Upper lobe of left lung (tissue), 6 donors: ENCODE measurements around the gene KRT78. TPM values are rescaled to one million over a fixed set of nuclear protein-coding genes. Genes with fewer than 3 reads are reported as not detected.

Experiments used
- ATAC-seq, 2 donors: fragments of 200-7000 bp; cut with Tn5 transposase; one replicate each; pipeline ENCODE4 v1.9.1; 2022; ENCODE audit warnings: mild to moderate bottlenecking in 2 of 2, moderate library complexity in 2 of 2; ENCODE audit not compliant: low FRiP score in 2 of 2
- DNase-seq, 2 donors: peaks; one replicate each; pipeline ENCODE4 v3.0.0-alpha.2; 2019 to 2020
- H3K27ac ChIP-seq, 4 donors: fragments of 200-600 bp; sonication (generic); one replicate each; pipeline ENCODE4 v1.5.1; 2016 to 2019
- H3K27me3 ChIP-seq, 4 donors: fragments of 200-600 bp; sonication (generic); one replicate each; pipeline ENCODE4 v1.5.1; 2017 to 2019
- H3K36me3 ChIP-seq, 4 donors: fragments of 200-600 bp; sonication (generic); one replicate each; pipeline ENCODE4 v1.5.1; 2016 to 2019
- H3K4me1 ChIP-seq, 4 donors: fragments of 200-600 bp; sonication (generic); one replicate each; pipeline ENCODE4 v1.5.1; 2018 to 2019
- H3K4me3 ChIP-seq, 4 donors: fragments of 200-600 bp; sonication (generic); one replicate each; pipeline ENCODE4 v1.5.1; 2017 to 2019; ENCODE audit warnings: mild to moderate bottlenecking in 2 of 4, moderate library complexity in 1 of 4
- H3K9me3 ChIP-seq, 4 donors: fragments of 200-600 bp; sonication (generic); one replicate each; pipeline ENCODE4 v1.5.1; 2018 to 2019
- EP300 ChIP-seq, 4 donors: sonication (generic); formaldehyde crosslinking; IDR thresholded peaks; one replicate each; pipeline ENCODE4 v1.5.1; 2017; ENCODE audit warnings: antibody characterized with exemption in 4 of 4, control low read depth in 2 of 4
- POLR2A ChIP-seq, 4 donors: fragments of 450-650 bp; IDR thresholded peaks; one replicate each; pipeline ENCODE4 v1.5.1; 2016 to 2017; ENCODE audit warnings: antibody characterized with exemption in 4 of 4, mild to moderate bottlenecking in 2 of 4
- POLR2AphosphoS5 ChIP-seq, 2 donors: sonication (generic); formaldehyde crosslinking; IDR thresholded peaks; one replicate each; pipeline ENCODE4 v1.5.1; 2017; ENCODE audit warnings: antibody characterized with exemption in 2 of 2
- WGBS, 2 donors: methylation state at CpG; one replicate each; pipeline ENCODE4 v1.1.5; 2017 to 2018; 5-methylcytosine and 5-hydroxymethylcytosine counted together
- total RNA-seq, 6 donors: library from RNA; depleted of rRNA in 4 of 6; stranded (reverse); fragments of >200 nt in 4 of 6; gene quantifications; one replicate each; pipeline versions ENCODE4 v1.1.0 to v1.2.1, GENCODE V29; 2016 to 2021
- TF ChIP-seq, protein P1 (sequence below), 6 experiments: fragments of 450-650 bp in 4 of 6; fragments of 200-600 bp in 2 of 6; sonication (generic) in 2 of 6; IDR thresholded peaks; one replicate each; pipeline ENCODE4 v1.5.1; 2016 to 2019; ENCODE audit warnings: antibody characterized with exemption in 6 of 6
- donor health status: DM: no; HTN: no; CAD: no; lungs with moderate emphysema.
- donor health status: DM: no; HTN: yes; CAD: no; lungs with severe emphysema.

KRT78 gene
- total RNA-seq, 6 donors from 2014 or later: 0.13 to 0.30 TPM; not detected in 4

DNA sequence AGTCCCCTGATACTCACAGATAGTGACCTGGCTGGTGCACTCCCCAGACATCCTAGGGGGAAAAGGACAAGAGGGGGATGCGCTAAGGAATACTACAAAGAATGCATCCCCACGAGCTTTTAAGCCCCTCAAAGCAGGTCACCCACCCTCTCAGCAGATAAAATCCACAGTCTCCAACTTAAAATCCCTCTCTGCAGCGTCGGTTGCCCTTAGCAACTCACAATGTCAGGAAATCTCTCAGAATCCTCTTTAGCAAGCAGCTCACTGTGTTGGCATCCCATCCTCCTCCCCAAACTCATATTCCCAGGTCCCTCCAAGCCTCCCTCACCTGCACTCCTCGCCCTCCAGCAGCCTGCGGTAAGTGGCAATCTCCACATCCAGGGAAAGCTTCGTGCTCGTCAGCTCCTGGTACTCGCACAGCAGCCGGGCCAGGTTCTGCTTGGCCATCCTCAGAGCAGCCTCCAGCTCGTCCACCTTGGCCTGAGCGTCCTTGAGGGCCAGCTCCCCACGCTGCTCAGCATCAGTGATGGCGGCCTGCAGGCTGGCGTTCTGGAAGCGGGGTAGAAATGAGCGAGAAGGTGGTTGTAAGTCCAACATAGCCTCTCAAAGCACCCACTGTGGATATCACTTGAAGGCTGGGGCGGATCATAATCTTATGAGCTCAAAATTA is 9.2 kb downstream of the KRT78 start:
- H3K4me1 ChIP-seq: no peaks in the 10 kb centered on the region
- no peak for ATAC-seq
- H3K9me3 ChIP-seq: no peaks in the 10 kb centered on the region
- no peaks in the 10 kb centered on the region for H3K36me3 ChIP-seq
- no peak for TF ChIP-seq EP300 (IDR thresholded peaks at IDR 0.05)
- TF ChIP-seq, protein P1, sequence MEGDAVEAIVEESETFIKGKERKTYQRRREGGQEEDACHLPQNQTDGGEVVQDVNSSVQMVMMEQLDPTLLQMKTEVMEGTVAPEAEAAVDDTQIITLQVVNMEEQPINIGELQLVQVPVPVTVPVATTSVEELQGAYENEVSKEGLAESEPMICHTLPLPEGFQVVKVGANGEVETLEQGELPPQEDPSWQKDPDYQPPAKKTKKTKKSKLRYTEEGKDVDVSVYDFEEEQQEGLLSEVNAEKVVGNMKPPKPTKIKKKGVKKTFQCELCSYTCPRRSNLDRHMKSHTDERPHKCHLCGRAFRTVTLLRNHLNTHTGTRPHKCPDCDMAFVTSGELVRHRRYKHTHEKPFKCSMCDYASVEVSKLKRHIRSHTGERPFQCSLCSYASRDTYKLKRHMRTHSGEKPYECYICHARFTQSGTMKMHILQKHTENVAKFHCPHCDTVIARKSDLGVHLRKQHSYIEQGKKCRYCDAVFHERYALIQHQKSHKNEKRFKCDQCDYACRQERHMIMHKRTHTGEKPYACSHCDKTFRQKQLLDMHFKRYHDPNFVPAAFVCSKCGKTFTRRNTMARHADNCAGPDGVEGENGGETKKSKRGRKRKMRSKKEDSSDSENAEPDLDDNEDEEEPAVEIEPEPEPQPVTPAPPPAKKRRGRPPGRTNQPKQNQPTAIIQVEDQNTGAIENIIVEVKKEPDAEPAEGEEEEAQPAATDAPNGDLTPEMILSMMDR (IDR thresholded peaks at IDR 0.05): no peak
- no peak for TF ChIP-seq POLR2A (IDR thresholded peaks at IDR 0.05)
- no peak for TF ChIP-seq POLR2AphosphoS5 (IDR thresholded peaks at IDR 0.05)
- H3K27ac ChIP-seq: no peak overlapping the region
- H3K27me3 ChIP-seq: no peaks in the 10 kb centered on the region
- no peak overlapping the region for H3K4me3 ChIP-seq
- 75 to 85% methylated on average over 15 to 18 of the region's 18 CpGs for WGBS, 2 donors
- no peak for DNase-seq

DNA sequence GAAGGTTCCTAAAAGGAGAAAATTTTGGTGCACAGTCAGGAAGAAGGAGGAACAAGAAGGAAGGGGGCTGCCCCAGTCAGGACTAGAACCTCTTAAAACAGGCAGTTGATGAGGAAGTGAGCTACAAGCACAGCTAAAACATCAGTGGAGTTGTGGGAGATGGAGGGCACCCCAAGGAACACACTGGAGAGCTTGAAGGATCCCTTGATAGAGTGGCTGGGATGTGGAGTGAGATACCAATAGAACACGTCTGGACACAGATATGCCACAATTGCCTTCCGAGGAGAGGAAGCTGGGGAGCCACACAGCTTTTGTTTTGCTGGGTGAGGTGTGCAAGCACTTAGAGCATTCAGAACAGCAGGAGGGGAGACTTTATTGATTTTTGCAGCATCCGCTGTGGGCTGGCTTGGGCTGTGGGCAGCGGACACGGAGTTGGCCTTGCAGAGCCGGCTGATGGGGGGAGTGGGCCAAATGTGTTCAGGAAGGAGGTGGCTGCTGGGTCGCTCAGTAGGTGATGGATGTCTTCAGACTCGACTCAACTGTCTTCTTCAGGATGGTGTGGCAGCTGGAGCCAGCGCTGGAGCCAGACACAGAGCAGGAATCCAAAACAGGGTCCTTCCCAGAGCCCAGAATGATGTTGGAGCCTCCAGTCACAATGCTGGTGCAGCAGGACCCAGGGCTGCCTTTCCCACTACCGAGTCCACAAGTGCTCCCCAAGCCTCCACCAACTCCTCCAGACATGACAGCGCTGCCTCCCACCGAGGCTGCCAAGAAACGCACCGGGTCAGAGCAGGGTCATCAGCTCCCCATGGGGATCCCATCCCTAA is 10.0 kb downstream of the KRT78 start:
- H3K9me3 ChIP-seq: no peaks in the 10 kb centered on the region
- H3K4me3 ChIP-seq: no peak overlapping the region
- no peaks in the 10 kb centered on the region for H3K27me3 ChIP-seq
- no peak for ATAC-seq
- H3K36me3 ChIP-seq: no peaks in the 10 kb centered on the region
- 57 to 59% methylated on average over 12 to 14 of the region's 14 CpGs for WGBS, 2 donors
- DNase-seq: no peak
- no peaks in the 10 kb centered on the region for H3K4me1 ChIP-seq
- no peak overlapping the region for H3K27ac ChIP-seq
- TF ChIP-seq POLR2A (IDR thresholded peaks at IDR 0.05) (no peak), EP300 (IDR thresholded peaks at IDR 0.05) (no peak), POLR2AphosphoS5 (IDR thresholded peaks at IDR 0.05) (no peak)
- TF ChIP-seq, protein P1 (IDR thresholded peaks at IDR 0.05): no peak

DNA sequence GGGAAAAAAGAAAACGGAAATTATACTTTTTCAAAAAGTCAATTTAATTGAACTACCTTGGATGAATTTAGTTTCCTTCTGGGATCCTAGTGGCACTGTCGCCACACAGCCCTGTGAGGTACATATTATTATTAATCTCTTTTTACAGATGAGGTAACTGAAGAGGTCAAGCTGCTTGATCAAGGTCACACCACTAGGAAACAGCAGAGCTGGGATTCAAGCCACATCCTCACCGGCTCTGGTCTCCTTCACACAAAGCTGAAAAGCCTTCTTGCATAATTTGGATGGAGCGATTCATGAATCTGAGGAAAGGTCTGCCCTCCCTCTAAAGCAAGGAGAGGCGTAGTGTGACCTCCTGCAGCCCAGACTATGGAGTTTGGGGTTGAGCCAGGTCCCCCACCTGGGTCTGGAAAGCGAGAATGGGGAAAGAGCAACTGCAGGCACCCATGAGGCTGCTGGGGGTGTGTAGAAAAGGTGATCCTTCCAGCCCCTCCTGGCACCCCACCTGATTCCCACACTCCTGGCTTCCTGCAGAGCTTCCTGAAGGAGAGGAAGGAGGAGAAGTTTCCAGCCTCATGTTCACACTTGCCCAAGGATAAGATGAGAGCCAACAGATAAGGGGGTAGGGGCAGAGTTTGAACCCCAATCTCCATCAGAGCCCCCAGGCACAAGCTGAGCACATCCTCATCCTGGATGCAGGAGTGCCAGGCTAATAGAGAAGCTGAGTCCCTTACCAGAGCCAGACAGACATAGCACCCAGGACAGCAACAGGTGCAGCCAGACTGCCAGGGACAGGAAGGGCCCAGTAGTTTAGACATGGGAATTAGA is 10.8 kb downstream of the KRT78 start:
- WGBS, 2 donors: 85 to 91% methylated on average over 6 of the region's 6 CpGs
- ATAC-seq (no peak), DNase-seq (no peak)
- no peaks in the 10 kb centered on the region for H3K36me3 ChIP-seq
- H3K27ac ChIP-seq: no peak overlapping the region
- H3K27me3 ChIP-seq: no peaks in the 10 kb centered on the region
- no peak for TF ChIP-seq POLR2AphosphoS5 (IDR thresholded peaks at IDR 0.05)
- no peak for TF ChIP-seq EP300 (IDR thresholded peaks at IDR 0.05)
- no peak for TF ChIP-seq POLR2A (IDR thresholded peaks at IDR 0.05)
- TF ChIP-seq, protein P1 (IDR thresholded peaks at IDR 0.05): no peak
- no peak overlapping the region for H3K4me3 ChIP-seq
- H3K9me3 ChIP-seq: no peaks in the 10 kb centered on the region
- H3K4me1 ChIP-seq: no peaks in the 10 kb centered on the region

DNA sequence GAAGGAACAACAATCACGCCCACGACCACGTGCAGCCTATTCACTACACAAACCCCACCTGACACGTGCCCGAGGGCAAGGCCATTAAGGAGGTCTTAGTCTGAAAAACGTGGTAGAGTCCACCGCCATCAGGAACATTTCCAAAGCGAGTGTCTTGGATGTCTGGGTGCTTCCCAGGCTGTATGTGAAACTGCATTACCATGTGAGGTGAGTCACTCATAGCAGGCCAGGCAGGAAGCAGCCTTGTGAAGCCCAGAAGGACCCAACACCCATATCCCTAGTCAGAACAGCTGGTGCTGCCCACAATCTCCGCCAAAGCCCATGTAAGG is 11.4 kb downstream of the KRT78 start:
- WGBS, 2 donors: 76 to 81% methylated on average over 9 of the region's 9 CpGs
- Histone ChIP-seq H3K27me3 (no peaks in the 10 kb centered on the region), H3K27ac (no peak overlapping the region), H3K9me3 (no peaks in the 10 kb centered on the region), H3K36me3 (no peaks in the 10 kb centered on the region), H3K4me1 (no peaks in the 10 kb centered on the region), H3K4me3 (no peak overlapping the region)
- no peak for TF ChIP-seq EP300 (IDR thresholded peaks at IDR 0.05)
- no peak for TF ChIP-seq POLR2AphosphoS5 (IDR thresholded peaks at IDR 0.05)
- TF ChIP-seq, protein P1 (IDR thresholded peaks at IDR 0.05): no peak
- TF ChIP-seq POLR2A (IDR thresholded peaks at IDR 0.05): no peak
- DNase-seq (no peak), ATAC-seq (no peak)
